Hepatocyte (in vitro differentiated cells): ENCODE data around the gene TOGARAM1.

Experiments used
- EZH2phosphoT487 ChIP-seq: fragments of 200-600 bp; sonication (generic); IDR thresholded peaks from one replicate; pipeline ENCODE4 v1.6.1; 2018; ENCODE audit warnings: antibody characterized with exemption, mild to moderate bottlenecking, low read depth, moderate library complexity; ENCODE audit not compliant: unreplicated experiment, severe bottlenecking
- TF ChIP-seq, protein P1 (sequence below): fragments of 200-600 bp; sonication (generic); IDR thresholded peaks from 2 replicates; pipeline ENCODE4 v1.5.1; 2016; ENCODE audit warnings: antibody characterized with exemption, mild to moderate bottlenecking; ENCODE audit not compliant: poor library complexity

DNA sequence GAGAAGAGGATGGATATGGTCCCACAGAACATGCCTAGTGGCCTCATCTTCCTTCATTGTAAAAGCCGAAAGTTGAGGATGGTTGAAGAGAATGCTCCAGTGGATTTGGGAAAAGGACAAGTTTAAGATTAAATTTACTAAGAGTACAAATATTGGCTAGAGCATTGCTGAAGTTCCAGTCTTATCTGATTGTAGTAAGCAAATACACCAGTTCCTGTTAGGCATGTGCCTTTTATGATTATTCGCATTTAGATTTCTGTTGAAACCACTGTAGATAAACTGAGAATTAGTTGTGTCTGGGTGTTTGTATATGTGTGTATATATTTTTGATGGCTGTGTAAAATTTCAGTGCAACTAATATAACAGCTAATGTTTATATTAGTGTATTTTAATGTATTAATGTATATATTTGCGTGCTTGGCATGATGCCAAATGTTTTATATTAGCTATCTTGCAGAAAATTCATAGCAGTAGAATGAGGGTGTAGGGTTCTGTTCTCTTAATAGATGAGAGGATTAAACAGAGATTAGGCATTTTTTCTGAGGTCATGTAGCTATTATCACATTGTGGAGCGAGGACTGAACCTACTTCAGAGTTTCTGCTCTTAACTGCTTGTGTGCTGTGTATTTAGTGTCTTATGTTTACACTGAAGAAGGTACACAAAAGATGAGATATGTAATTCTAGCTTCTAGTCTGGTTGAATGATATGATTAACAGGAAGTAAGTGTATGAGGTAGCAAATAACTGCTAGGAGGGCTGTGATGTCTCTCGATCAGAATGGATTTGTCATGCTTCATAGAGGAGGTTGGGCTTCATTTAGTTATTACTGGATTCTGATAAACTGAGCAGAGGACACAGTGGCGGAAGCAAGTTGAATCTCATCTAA lies 151.1 kb downstream of the TOGARAM1 start:
- TF ChIP-seq, protein P1, sequence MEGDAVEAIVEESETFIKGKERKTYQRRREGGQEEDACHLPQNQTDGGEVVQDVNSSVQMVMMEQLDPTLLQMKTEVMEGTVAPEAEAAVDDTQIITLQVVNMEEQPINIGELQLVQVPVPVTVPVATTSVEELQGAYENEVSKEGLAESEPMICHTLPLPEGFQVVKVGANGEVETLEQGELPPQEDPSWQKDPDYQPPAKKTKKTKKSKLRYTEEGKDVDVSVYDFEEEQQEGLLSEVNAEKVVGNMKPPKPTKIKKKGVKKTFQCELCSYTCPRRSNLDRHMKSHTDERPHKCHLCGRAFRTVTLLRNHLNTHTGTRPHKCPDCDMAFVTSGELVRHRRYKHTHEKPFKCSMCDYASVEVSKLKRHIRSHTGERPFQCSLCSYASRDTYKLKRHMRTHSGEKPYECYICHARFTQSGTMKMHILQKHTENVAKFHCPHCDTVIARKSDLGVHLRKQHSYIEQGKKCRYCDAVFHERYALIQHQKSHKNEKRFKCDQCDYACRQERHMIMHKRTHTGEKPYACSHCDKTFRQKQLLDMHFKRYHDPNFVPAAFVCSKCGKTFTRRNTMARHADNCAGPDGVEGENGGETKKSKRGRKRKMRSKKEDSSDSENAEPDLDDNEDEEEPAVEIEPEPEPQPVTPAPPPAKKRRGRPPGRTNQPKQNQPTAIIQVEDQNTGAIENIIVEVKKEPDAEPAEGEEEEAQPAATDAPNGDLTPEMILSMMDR = no peak
- TF ChIP-seq EZH2phosphoT487 = no peak
